ENCODE measurements around the gene TCF12. TPM values are rescaled to one million over a fixed set of nuclear protein-coding genes. Genes with fewer than 3 reads are reported as not detected.

TCF12 gene
- total RNA-seq, 1 experiment from 2014 or later: 76.7 TPM

DNA sequence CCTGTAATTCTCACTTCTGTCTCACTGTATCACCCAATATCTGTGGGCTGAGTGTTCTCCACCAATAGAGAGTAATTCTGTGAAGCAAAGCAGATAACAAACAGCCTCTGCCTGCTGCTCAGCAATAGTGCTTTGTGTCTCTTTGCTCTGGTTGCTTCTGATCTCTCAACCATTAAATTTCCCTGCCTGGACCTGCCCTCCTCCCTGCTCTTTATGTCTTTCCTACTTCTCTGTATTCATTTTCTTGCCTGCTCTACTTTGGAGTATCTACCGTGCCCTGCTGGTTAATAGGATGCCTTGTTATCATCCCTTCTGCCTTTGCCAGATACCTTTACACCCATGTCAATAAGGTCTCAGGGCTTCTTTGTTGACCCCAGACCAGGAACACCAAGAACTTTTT is 355.0 kb downstream of the TCF12 start:
- H3K36me3 Mint-ChIP-seq (ENCODE audit: insufficient read depth in 1 of 3, low read depth in 3 of 3): peaks cover 37 to 72% (median 60%) of the 10 kb centered on the region in 3 experiments
- Histone ChIP-seq H2BK5ac (ENCODE audit: insufficient read length, low read length) (no peak overlapping the region), H2BK120ac (ENCODE audit: low read depth, low read length, poor library complexity, severe bottlenecking) (no peak overlapping the region), H3K79me2 (ENCODE audit: insufficient read depth, low read length) (no peaks in the 10 kb centered on the region), H3K56ac (ENCODE audit: insufficient read length, low read depth, low read length) (no peak overlapping the region), H3K23ac (ENCODE audit: insufficient read length, low read depth, low read length) (no peak overlapping the region), H3K18ac (ENCODE audit: insufficient read length, low read depth, low read length) (no peak overlapping the region), H3K4me2 (ENCODE audit: insufficient read depth, insufficient read length, low read length) (no peak overlapping the region), H3K9me3 (ENCODE audit: control insufficient read depth, low read depth, low read length) (no peaks in the 10 kb centered on the region), H3T11ph (ENCODE audit: low read length) (no peak overlapping the region), H3K4ac (ENCODE audit: low read depth, low read length) (no peak overlapping the region), H4K20me1 (ENCODE audit: control insufficient read depth, insufficient read depth, insufficient read length) (no peaks in the 10 kb centered on the region), H3K79me1 (ENCODE audit: insufficient read depth, low read depth, low read length, poor library complexity, severe bottlenecking) (no peaks in the 10 kb centered on the region), H4K8ac (replicated peaks; ENCODE audit: insufficient read length, low read depth, low read length) (no peak overlapping the region), H2AFZ (ENCODE audit: low read length) (no peak overlapping the region), H3K14ac (ENCODE audit: insufficient read depth, low read length) (no peak overlapping the region), H2BK15ac (ENCODE audit: low read depth, low read length) (no peak overlapping the region), H2BK12ac (ENCODE audit: insufficient read length, low read depth, low read length) (no peak overlapping the region), H3K23me2 (ENCODE audit: insufficient read length, low read depth, low read length, poor library complexity, severe bottlenecking) (no peaks in the 10 kb centered on the region), H4K5ac (ENCODE audit: insufficient read length, low read depth, low read length) (no peak overlapping the region), H2AK5ac (ENCODE audit: insufficient read length, low read length) (no peak overlapping the region), H3K4me1 (ENCODE audit: insufficient read depth, low read length) (no peaks in the 10 kb centered on the region), H4K91ac (ENCODE audit: insufficient read length, low read depth, low read length) (no peak overlapping the region), H3K27me3 (ENCODE audit: insufficient read depth, low read length) (no peaks in the 10 kb centered on the region), H2BK20ac (ENCODE audit: low read depth, low read length, poor library complexity, severe bottlenecking) (no peak overlapping the region), H3K27ac (ENCODE audit: insufficient read length, low read depth, low read length) (no peak overlapping the region), H3K9ac (ENCODE audit: extremely low read depth, insufficient read length, low read length) (no peak overlapping the region)
- peak overlapping the region in 1 of 3 experiments; percentile 46; a peak in 1 of 7 replicates for H3K27ac Mint-ChIP-seq
- TF ChIP-seq, protein P1, sequence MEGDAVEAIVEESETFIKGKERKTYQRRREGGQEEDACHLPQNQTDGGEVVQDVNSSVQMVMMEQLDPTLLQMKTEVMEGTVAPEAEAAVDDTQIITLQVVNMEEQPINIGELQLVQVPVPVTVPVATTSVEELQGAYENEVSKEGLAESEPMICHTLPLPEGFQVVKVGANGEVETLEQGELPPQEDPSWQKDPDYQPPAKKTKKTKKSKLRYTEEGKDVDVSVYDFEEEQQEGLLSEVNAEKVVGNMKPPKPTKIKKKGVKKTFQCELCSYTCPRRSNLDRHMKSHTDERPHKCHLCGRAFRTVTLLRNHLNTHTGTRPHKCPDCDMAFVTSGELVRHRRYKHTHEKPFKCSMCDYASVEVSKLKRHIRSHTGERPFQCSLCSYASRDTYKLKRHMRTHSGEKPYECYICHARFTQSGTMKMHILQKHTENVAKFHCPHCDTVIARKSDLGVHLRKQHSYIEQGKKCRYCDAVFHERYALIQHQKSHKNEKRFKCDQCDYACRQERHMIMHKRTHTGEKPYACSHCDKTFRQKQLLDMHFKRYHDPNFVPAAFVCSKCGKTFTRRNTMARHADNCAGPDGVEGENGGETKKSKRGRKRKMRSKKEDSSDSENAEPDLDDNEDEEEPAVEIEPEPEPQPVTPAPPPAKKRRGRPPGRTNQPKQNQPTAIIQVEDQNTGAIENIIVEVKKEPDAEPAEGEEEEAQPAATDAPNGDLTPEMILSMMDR (conservative IDR thresholded peaks at IDR 0.05): no peak
- H3K4me1 Mint-ChIP-seq: peaks cover 3 to 8% of the 10 kb centered on the region in 2 experiments; a peak in 3 of 4 replicates
- H3K4me3 Mint-ChIP-seq: no peak overlapping the region
- WGBS (ENCODE audit: extremely low coverage, insufficient read length, low lambda C conversion rate): no CpG with 5 or more reads among the region's 1 CpG
- no peak for DNase-seq
- H3K9me3 Mint-ChIP-seq: no peaks in the 10 kb centered on the region; a peak in 1 of 5 replicates
- H3K27me3 Mint-ChIP-seq (ENCODE audit: low read depth): no peaks in the 10 kb centered on the region

Measured in H9 (cell line).